Lung (tissue), 12 donors: Measurements from ENCODE around the gene SIGLEC1. TPM values are rescaled to one million over a fixed set of nuclear protein-coding genes. Genes with fewer than 3 reads are reported as not detected.

Experiments
- ATAC-seq: fragments of 200-7000 bp; cut with Tn5 transposase; one replicate; pipeline ENCODE4 v1.9.1; 2020; ENCODE audit warnings: moderate number of reproducible peaks; ENCODE audit not compliant: insufficient read depth, low FRiP score
- DNase-seq, 3 donors: peaks; one replicate each; pipeline ENCODE4 v3.0.0-alpha.2; 2013 to 2017
- H3K27ac ChIP-seq, 2 donors: one replicate each; pipeline ENCODE4 v1.5.1; 2013; ENCODE audit warnings: mild to moderate bottlenecking in 2 of 2, moderate library complexity in 2 of 2, control low read depth in 1 of 2, inconsistent platforms in 1 of 2, low read depth in 1 of 2, low read length in 1 of 2
- H3K27me3 ChIP-seq, 3 donors: one replicate each; pipeline ENCODE4 v1.5.1; 2013; ENCODE audit warnings: low read length in 2 of 3; ENCODE audit not compliant: control insufficient read depth in 3 of 3, insufficient read depth in 3 of 3
- H3K36me3 ChIP-seq, 4 donors: one replicate each; pipeline ENCODE4 v1.5.1; 2013; ENCODE audit warnings: low read length in 4 of 4, mild to moderate bottlenecking in 1 of 4, moderate library complexity in 1 of 4; ENCODE audit not compliant: control insufficient read depth in 4 of 4, insufficient read depth in 4 of 4
- H3K4me1 ChIP-seq, 5 donors: one replicate each; pipeline ENCODE4 v1.5.1; 2013; ENCODE audit warnings: low read length in 5 of 5, mild to moderate bottlenecking in 2 of 5, moderate library complexity in 1 of 5; ENCODE audit not compliant: control insufficient read depth in 5 of 5, insufficient read depth in 5 of 5
- H3K4me3 ChIP-seq: one replicate; pipeline ENCODE4 v1.5.1; 2013; ENCODE audit warnings: mild to moderate bottlenecking, control low read depth, moderate library complexity
- H3K9ac ChIP-seq, 2 donors: one replicate each; pipeline ENCODE4 v1.5.1; 2013; ENCODE audit warnings: low read length in 2 of 2, control low read depth in 1 of 2; ENCODE audit not compliant: insufficient read depth in 1 of 2
- H3K9me3 ChIP-seq, 4 donors: one replicate each; pipeline ENCODE4 v1.5.1; 2013; ENCODE audit warnings: low read length in 3 of 4, mild to moderate bottlenecking in 1 of 4, moderate library complexity in 1 of 4; ENCODE audit not compliant: control insufficient read depth in 4 of 4, insufficient read depth in 3 of 4
- WGBS, 2 donors: extraction: QIAGEN DNeasy Blood & Tissue Kit; methylation state at CpG; one replicate each; pipeline ENCODE4 v1.1.7; 2013; 5-methylcytosine and 5-hydroxymethylcytosine counted together
- polyA plus RNA-seq, 2 donors: library from polyadenylated mRNA; stranded (reverse); fragments of 200-250 nt; gene quantifications; one replicate each; pipeline ENCODE4 v1.2.1, GENCODE V29; 2013
- total RNA-seq, 2 donors: library from RNA; depleted of rRNA in 1 of 2; stranded (reverse); fragments of >200 nt in 1 of 2; gene quantifications; one replicate each; pipeline ENCODE4 v1.2.1, GENCODE V29; 2014 to 2021
- TF ChIP-seq, protein P1 (sequence below): IDR thresholded peaks from 2 replicates; pipeline ENCODE4 v1.5.1; 2012; ENCODE audit warnings: mild to moderate bottlenecking; ENCODE audit errors: control extremely low read depth, extremely low read depth
- donor health status: control.
- donor health status: control.
- donor health status: Bipolar disorder and iron deficiency.
- donor health status: healthy.
- donor health status: DM: yes; HTN: yes; CAD: no.

SIGLEC1 gene
- total and polyA plus RNA-seq, 4 donors, result 3.7 to 34.2 (median 18.7) TPM

DNA sequence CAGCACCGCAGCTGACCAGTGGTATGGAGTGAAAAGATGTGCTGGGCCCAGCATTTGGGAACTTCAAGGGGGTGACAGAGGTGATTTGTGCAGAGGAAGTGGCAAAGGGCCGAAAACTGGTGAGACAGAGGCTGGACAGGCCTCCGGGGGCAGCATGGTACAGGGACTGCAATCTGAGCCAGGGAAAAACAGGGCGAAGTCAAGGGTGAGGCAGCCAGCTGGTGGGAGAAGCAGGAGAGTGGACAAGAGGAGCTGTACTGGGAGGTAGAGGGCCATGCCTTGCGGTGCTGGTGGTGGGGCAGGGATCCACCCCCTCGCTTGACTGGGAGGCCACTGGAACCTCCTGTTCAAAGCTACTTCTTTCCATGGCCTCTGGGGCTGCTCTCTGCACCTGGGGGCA, 41.9 kb downstream of the SIGLEC1 start:
- H3K9me3 ChIP-seq, result peaks cover 0 to 4% (median 0%) of the 10 kb centered on the region in 4 donors
- no peak for ATAC-seq
- no peaks in the 10 kb centered on the region for H3K36me3 ChIP-seq
- no peak overlapping the region for H3K4me3 ChIP-seq
- H3K27me3 ChIP-seq, result peaks cover 0 to 35% (median 5%) of the 10 kb centered on the region in 3 donors
- TF ChIP-seq, protein P1, sequence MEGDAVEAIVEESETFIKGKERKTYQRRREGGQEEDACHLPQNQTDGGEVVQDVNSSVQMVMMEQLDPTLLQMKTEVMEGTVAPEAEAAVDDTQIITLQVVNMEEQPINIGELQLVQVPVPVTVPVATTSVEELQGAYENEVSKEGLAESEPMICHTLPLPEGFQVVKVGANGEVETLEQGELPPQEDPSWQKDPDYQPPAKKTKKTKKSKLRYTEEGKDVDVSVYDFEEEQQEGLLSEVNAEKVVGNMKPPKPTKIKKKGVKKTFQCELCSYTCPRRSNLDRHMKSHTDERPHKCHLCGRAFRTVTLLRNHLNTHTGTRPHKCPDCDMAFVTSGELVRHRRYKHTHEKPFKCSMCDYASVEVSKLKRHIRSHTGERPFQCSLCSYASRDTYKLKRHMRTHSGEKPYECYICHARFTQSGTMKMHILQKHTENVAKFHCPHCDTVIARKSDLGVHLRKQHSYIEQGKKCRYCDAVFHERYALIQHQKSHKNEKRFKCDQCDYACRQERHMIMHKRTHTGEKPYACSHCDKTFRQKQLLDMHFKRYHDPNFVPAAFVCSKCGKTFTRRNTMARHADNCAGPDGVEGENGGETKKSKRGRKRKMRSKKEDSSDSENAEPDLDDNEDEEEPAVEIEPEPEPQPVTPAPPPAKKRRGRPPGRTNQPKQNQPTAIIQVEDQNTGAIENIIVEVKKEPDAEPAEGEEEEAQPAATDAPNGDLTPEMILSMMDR, result no peak
- 48 to 70% methylated on average over 6 of the region's 6 CpGs for WGBS, 2 donors
- H3K9ac ChIP-seq, result no peak overlapping the region
- no peak overlapping the region for H3K27ac ChIP-seq
- DNase-seq, result no peak
- peaks cover 0 to 9% (median 0%) of the 10 kb centered on the region in 5 donors for H3K4me1 ChIP-seq

DNA sequence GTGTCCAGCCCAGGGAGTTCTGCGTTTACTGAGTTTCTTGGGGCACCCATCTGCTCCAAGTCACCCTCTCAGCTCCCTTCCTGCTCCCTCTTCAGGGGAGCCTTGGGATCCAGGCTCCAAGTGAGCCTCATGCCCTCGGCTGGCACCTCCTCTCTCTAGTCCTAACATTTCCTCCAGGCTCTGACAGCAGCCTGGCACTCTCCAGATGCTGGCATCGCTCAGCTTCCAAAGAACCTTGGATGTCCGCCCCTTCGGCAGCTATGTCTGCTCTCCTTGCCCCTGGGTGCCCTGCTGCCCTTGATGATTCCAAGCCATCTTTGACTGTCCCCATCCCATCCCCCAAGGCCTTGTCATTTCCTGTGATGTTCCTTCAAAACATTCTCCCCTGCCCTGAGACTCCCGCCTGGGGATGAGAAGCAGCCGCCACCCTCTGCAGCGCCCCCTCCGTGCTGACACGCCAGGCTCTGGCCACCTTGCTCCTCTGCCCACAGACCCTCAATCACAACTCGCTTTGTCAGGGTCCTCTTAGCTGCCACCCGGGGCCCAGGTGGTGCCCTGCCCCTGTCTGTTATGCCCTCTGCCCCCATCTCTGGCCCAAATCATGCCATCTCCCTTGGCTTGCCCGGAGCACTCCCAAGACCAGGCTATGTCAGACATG, 42.6 kb downstream of the SIGLEC1 start:
- Histone ChIP-seq H3K4me1 (peaks cover 0 to 9% (median 0%) of the 10 kb centered on the region in 5 donors), H3K27me3 (peaks cover 0 to 28% (median 3%) of the 10 kb centered on the region in 3 donors), H3K9me3 (peaks cover 0 to 4% (median 0%) of the 10 kb centered on the region in 4 donors), H3K27ac (no peak overlapping the region), H3K36me3 (no peaks in the 10 kb centered on the region), H3K4me3 (no peak overlapping the region), H3K9ac (no peak overlapping the region)
- TF ChIP-seq, protein P1, result no peak
- ATAC-seq, result no peak
- whole genome bisulfite sequencing, 2 donors, result 81 to 84% methylated on average over 13 of the region's 13 CpGs
- DNase-seq, result no peak

DNA sequence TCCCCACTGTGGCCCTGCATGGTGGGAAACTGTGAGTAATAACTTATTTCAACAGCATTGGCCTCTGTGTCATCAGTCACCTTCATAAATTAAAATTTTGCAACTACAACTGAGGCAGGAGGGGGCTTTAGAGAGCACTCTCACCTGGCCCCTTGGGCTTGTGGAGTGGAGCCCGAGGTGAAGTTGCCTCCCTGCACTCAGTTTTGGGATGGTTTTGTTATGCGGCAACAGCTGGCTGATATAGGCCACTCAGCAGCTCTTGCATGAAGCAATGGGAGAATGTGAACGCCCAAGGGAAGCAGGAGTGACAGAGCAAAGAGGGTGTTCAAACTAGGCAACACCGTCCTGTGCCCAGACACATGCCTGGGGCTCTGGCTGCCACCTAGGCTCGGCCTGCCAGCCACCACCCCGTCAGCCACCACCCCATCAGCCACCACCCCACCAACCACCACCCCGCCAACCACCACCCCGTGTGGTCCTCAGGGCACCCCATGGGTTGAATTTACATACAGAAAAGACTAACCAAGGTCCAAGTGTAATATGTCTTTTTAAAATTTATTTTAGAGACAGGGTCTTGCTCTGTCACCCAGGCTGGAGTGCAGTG, 44.9 kb downstream of the SIGLEC1 start:
- peaks cover 0 to 9% (median 0%) of the 10 kb centered on the region in 5 donors for H3K4me1 ChIP-seq
- ATAC-seq (no peak), DNase-seq (no peak)
- 89 to 93% methylated on average over 8 of the region's 8 CpGs for whole genome bisulfite sequencing, 2 donors
- TF ChIP-seq, protein P1, result no peak
- no peaks in the 10 kb centered on the region for H3K36me3 ChIP-seq
- H3K27ac ChIP-seq, result no peak overlapping the region
- no peak overlapping the region for H3K9ac ChIP-seq
- H3K9me3 ChIP-seq, result peaks cover 0 to 6% (median 0%) of the 10 kb centered on the region in 4 donors
- peaks cover 0 to 27% (median 6%) of the 10 kb centered on the region in 3 donors for H3K27me3 ChIP-seq
- H3K4me3 ChIP-seq, result no peak overlapping the region
